T-cell (primary cell): ENCODE results near the gene DDAH1. TPM values are rescaled to one million over a fixed set of nuclear protein-coding genes. Genes with fewer than 3 reads are reported as not detected.

ENCODE experiments used
- ATAC-seq, 4 experiments: fragments of 200-7000 bp in 3 of 4; fragments of 150-1000 bp in 1 of 4; cut with Tn5 transposase; replicated peaks in 1 of 4; 1 replicate in 3 of 4; 2 replicates in 1 of 4; pipeline ENCODE4 v1.10.0; 2021; ENCODE audit warnings: moderate library complexity in 3 of 4, mild to moderate bottlenecking in 2 of 4, moderate number of reproducible peaks in 1 of 4
- CTCF ChIA-PET, 2 donors: fragments of 300-600 bp; sonication (Branson Sonifier 250); formaldehyde crosslinking; loops; one replicate each; lab custom pipeline; 2022; ENCODE audit warnings: antibody characterized with exemption in 2 of 2; lab: Charles Lee
- POLR2A ChIA-PET, 2 donors: fragments of 300-600 bp; sonication (Branson Sonifier 250); formaldehyde crosslinking; loops; one replicate each; lab custom pipeline; 2022; ENCODE audit warnings: antibody characterized with exemption in 2 of 2; lab: Charles Lee
- DNase-seq, 35 experiments: peaks; one replicate each; pipeline versions ENCODE4 v3.0.0 to v3.0.0-alpha.2; 2013 to 2023
- H3K27ac ChIP-seq: one replicate; pipeline ENCODE4 v1.5.1; 2013; ENCODE audit warnings: low read length
- H3K27me3 ChIP-seq, 2 experiments: replicated peaks in 1 of 2; 1 replicate in 1 of 2; 2 replicates in 1 of 2; pipeline versions ENCODE4 v1.6.1 to v1.7.0; 2013; ENCODE audit warnings: low read length in 1 of 2, mixed read lengths in 1 of 2; ENCODE audit not compliant: control insufficient read depth in 2 of 2, insufficient read depth in 2 of 2; ENCODE audit errors: extremely low read depth in 1 of 2
- H3K36me3 ChIP-seq, 2 donors: 1 replicate in 1 of 2; 2 replicates in 1 of 2; pipeline versions ENCODE4 v1.6.1 to v1.7.0; 2013; ENCODE audit warnings: low read length in 1 of 2; ENCODE audit not compliant: control insufficient read depth in 2 of 2, insufficient read depth in 1 of 2; ENCODE audit errors: extremely low read depth in 1 of 2
- H3K4me1 ChIP-seq, 2 experiments: 1 replicate in 1 of 2; 2 replicates in 1 of 2; pipeline versions ENCODE4 v1.6.1 to v1.7.0; 2013; ENCODE audit warnings: low read length in 2 of 2, mixed read lengths in 1 of 2; ENCODE audit not compliant: insufficient read depth in 2 of 2, control insufficient read depth in 1 of 2; ENCODE audit errors: extremely low read depth in 1 of 2
- H3K4me3 ChIP-seq, 2 donors: 1 replicate in 1 of 2; 2 replicates in 1 of 2; pipeline versions ENCODE4 v1.5.1 to v1.7.0; 2013; ENCODE audit warnings: mild to moderate bottlenecking in 2 of 2, low read length in 1 of 2, moderate library complexity in 1 of 2; ENCODE audit not compliant: control insufficient read depth in 1 of 2; ENCODE audit errors: extremely low read depth in 1 of 2
- H3K9me3 ChIP-seq: 2 replicates; pipeline ENCODE4 v1.7.0; 2013
- H3K27ac Mint-ChIP-seq, 2 donors: one replicate each; pipeline ENCODE4 v1.8.0; 2020 to 2021; ENCODE audit warnings: mild to moderate bottlenecking in 2 of 2, mixed read lengths in 2 of 2
- H3K27me3 Mint-ChIP-seq, 2 donors: one replicate each; pipeline ENCODE4 v1.8.0; 2021 to 2022; ENCODE audit warnings: mixed read lengths in 2 of 2
- H3K36me3 Mint-ChIP-seq: one replicate; pipeline ENCODE4 v1.8.0; 2021; ENCODE audit warnings: mixed read lengths
- H3K4me1 Mint-ChIP-seq, 3 donors: one replicate each; pipeline ENCODE4 v1.8.0; 2020 to 2022; ENCODE audit warnings: mixed read lengths in 3 of 3, mild to moderate bottlenecking in 1 of 3
- H3K4me3 Mint-ChIP-seq, 3 donors: one replicate each; pipeline ENCODE4 v1.8.0; 2020 to 2022; ENCODE audit warnings: mild to moderate bottlenecking in 3 of 3, mixed read lengths in 3 of 3, moderate library complexity in 3 of 3
- H3K9me3 Mint-ChIP-seq, 3 donors: one replicate each; pipeline ENCODE4 v1.8.0; 2020 to 2022; ENCODE audit warnings: mixed read lengths in 3 of 3
- WGBS: methylation state at CpG from one replicate; pipeline ENCODE4 v1.1.5; 2013; ENCODE audit warnings: missing lambda C conversion rate; ENCODE audit not compliant: insufficient coverage; 5-methylcytosine and 5-hydroxymethylcytosine counted together
- total RNA-seq, 35 experiments: library from RNA in 6 of 35; stranded (reverse) in 6 of 35; fragments of 120-200 nt in 1 of 35; gene quantifications; one replicate each; pipeline versions ENCODE4 v1.2.1 to v1.2.4 and lab custom pipeline; 2013 to 2026

DDAH1 gene
- total RNA-seq, 5 donors from 2014 or later (not counting 1 experiment from before 2014, with no cell fraction given) = 0.16 to 0.47 (median 0.32) TPM; not detected in 2

DNA sequence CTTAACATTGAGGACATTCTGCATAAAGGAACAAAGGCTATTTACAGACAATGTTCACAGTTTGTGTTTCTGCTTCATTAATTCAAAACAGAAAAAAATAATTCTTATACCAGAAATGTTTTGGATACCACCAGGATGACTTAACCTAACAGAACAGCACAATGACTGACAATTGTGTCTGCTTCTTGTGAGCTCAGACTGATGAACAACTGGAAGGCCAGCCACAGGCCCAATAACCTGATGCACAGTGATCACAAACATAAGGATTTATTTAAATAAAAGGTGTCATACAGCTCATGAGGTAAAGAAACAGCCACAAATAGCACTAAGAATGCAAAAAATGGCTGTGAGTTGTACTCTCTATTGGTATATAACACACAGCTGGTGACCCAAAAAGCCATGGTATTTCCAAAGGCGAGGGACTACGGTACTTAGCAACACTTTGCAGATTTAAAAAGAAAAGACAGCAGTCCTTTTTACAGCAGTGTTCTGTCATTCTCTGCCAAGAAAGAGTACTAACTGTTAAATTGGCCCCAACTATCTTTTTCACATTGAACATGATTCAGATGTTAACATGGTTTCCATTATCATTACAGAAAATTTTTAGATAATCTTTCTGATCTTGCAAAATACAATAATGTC is 32.1 kb upstream of the DDAH1 start:
- Histone ChIP-seq H3K36me3 (no peaks in the 10 kb centered on the region), H3K4me3 (no peak overlapping the region), H3K9me3 (no peaks in the 10 kb centered on the region), H3K27ac (no peak overlapping the region), H3K27me3 (no peaks in the 10 kb centered on the region), H3K4me1 (no peaks in the 10 kb centered on the region)
- no peak overlapping the region for H3K4me3 Mint-ChIP-seq
- WGBS = no CpG with 5 or more reads among the region's 2 CpGs
- H3K4me1 Mint-ChIP-seq = no peaks in the 10 kb centered on the region
- no peak for ATAC-seq
- H3K9me3 Mint-ChIP-seq = peaks cover 4 to 8% (median 6%) of the 10 kb centered on the region in 3 donors
- no peak overlapping the region for H3K27ac Mint-ChIP-seq
- no peak for DNase-seq
- POLR2A ChIA-PET = no interaction called here
- no peaks in the 10 kb centered on the region for H3K36me3 Mint-ChIP-seq
- H3K27me3 Mint-ChIP-seq = peaks cover 8 to 9% of the 10 kb centered on the region in 2 donors
- CTCF ChIA-PET = interaction anchor here in 1 of 2 donors (0.6 kb wide), 1 partner anchor 85 kb away, joined by 3 read pairs; no protein-coding TSS in a partner anchor

DNA sequence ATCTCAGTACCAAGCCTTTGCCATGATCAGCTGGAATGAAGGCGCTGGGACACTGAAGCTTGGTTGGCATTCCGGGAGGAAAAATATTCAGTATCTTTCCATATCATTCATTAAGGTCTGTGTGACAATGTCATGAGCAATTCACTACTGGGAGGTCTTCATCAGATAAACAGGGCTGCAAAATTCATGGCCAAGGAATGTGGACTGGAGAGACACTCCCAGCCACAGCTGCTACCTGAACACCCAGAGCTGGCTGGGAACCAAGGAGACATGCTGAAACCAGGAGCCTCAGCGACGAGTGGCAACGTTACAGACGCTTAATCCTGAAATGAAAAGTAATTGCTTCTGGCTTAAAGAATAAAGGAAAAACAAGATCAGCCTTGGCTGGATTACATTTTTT is 30.6 kb upstream of the DDAH1 start:
- ChIA-PET CTCF (interaction anchor here in 1 of 2 donors (0.7 kb wide), 1 partner anchor 270 kb away, joined by 3 read pairs; no protein-coding TSS in a partner anchor), POLR2A (no interaction called here)
- no peak overlapping the region for H3K4me3 ChIP-seq
- no peaks in the 10 kb centered on the region for H3K4me1 Mint-ChIP-seq
- no peaks in the 10 kb centered on the region for H3K36me3 Mint-ChIP-seq
- no peak for DNase-seq
- WGBS = 92% methylated on average over 4 of the region's 6 CpGs
- no peaks in the 10 kb centered on the region for H3K27me3 ChIP-seq
- no peak overlapping the region for H3K27ac Mint-ChIP-seq
- H3K4me1 ChIP-seq = no peaks in the 10 kb centered on the region
- peaks cover 3 to 7% (median 3%) of the 10 kb centered on the region in 3 donors for H3K9me3 Mint-ChIP-seq
- ATAC-seq = no peak
- H3K27me3 Mint-ChIP-seq = peaks cover 5 to 9% of the 10 kb centered on the region in 2 donors
- H3K36me3 ChIP-seq = no peaks in the 10 kb centered on the region
- H3K27ac ChIP-seq = no peak overlapping the region
- no peak overlapping the region for H3K4me3 Mint-ChIP-seq
- H3K9me3 ChIP-seq = no peaks in the 10 kb centered on the region

GRCh38 chr1:85494904-85495266 is 29.9 kb upstream of the DDAH1 start:
- Histone ChIP-seq H3K27ac (no peak overlapping the region), H3K4me1 (no peaks in the 10 kb centered on the region), H3K36me3 (no peaks in the 10 kb centered on the region), H3K27me3 (no peaks in the 10 kb centered on the region), H3K4me3 (no peak overlapping the region), H3K9me3 (no peaks in the 10 kb centered on the region)
- no peak overlapping the region for H3K27ac Mint-ChIP-seq
- peaks cover 0 to under 1% (median 0%) of the 10 kb centered on the region in 3 donors for H3K9me3 Mint-ChIP-seq
- peaks cover 1 to 9% of the 10 kb centered on the region in 2 donors for H3K27me3 Mint-ChIP-seq
- no peak overlapping the region for H3K4me3 Mint-ChIP-seq
- H3K36me3 Mint-ChIP-seq = no peaks in the 10 kb centered on the region
- no peaks in the 10 kb centered on the region for H3K4me1 Mint-ChIP-seq
- no CpG with 5 or more reads among the region's 2 CpGs for WGBS
- POLR2A ChIA-PET = no interaction called here
- no peak for ATAC-seq
- CTCF ChIA-PET = no interaction called here
- DNase-seq = no peak

GRCh38 chr1:85494074-85494903 is 29.3 kb upstream of the DDAH1 start:
- no peak for ATAC-seq
- DNase-seq = no peak
- no peak overlapping the region for H3K27ac ChIP-seq
- no peaks in the 10 kb centered on the region for H3K36me3 ChIP-seq
- H3K4me1 ChIP-seq = no peaks in the 10 kb centered on the region
- H3K27me3 ChIP-seq = no peaks in the 10 kb centered on the region
- Mint-ChIP-seq H3K9me3 (no peaks in the 10 kb centered on the region), H3K36me3 (no peaks in the 10 kb centered on the region), H3K27ac (no peak overlapping the region), H3K4me1 (no peaks in the 10 kb centered on the region), H3K27me3 (peaks cover 3 to 11% of the 10 kb centered on the region in 2 donors), H3K4me3 (no peak overlapping the region)
- CTCF ChIA-PET = no interaction called here
- no peaks in the 10 kb centered on the region for H3K9me3 ChIP-seq
- POLR2A ChIA-PET = no interaction called here
- H3K4me3 ChIP-seq = no peak overlapping the region
- 100% methylated on average over 1 of the region's 1 CpG for WGBS

- Histone ChIP-seq H3K27ac (no peak overlapping the region), H3K4me3 (no peak overlapping the region), H3K9me3 (no peaks in the 10 kb centered on the region), H3K4me1 (no peaks in the 10 kb centered on the region), H3K27me3 (no peaks in the 10 kb centered on the region), H3K36me3 (no peaks in the 10 kb centered on the region)
- POLR2A ChIA-PET = no interaction called here
- Mint-ChIP-seq H3K27me3 (peaks cover 3 to 15% of the 10 kb centered on the region in 2 donors), H3K4me3 (no peak overlapping the region), H3K9me3 (no peaks in the 10 kb centered on the region), H3K36me3 (no peaks in the 10 kb centered on the region), H3K27ac (no peak overlapping the region), H3K4me1 (no peaks in the 10 kb centered on the region)
- CTCF ChIA-PET = no interaction called here
- WGBS = 100% methylated on average over 1 of the region's 1 CpG
- no peak for DNase-seq
- ATAC-seq = no peak
These were observed 25.5 kb upstream of the DDAH1 start for GRCh38 chr1:85490270-85490985.

DNA sequence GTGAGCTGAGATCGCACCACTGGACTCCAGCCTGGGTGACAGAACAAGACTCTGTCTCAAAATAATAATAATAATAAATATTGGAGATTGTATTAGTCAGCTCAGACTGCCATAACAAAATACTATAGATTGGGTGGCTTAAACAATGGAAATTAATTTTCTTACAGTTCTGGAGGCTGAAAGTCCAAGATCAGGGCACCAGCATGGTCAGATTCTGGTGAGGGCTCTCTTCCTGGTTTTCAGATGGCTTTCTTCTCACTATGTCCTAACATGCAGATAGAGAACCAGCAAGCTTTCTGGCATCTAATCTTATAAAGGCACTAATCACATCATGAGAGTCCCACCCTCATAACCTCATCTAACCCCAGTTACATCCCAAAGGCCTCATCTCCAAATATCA is 23.2 kb upstream of the DDAH1 start:
- no peak overlapping the region for H3K4me3 ChIP-seq
- Mint-ChIP-seq H3K4me3 (no peak overlapping the region), H3K9me3 (no peaks in the 10 kb centered on the region), H3K36me3 (no peaks in the 10 kb centered on the region), H3K27ac (no peak overlapping the region), H3K27me3 (peaks cover 2 to 18% of the 10 kb centered on the region in 2 donors), H3K4me1 (no peaks in the 10 kb centered on the region)
- ATAC-seq (no peak), DNase-seq (no peak)
- H3K9me3 ChIP-seq = no peaks in the 10 kb centered on the region
- no CpG with 5 or more reads among the region's 1 CpG for WGBS
- no peak overlapping the region for H3K27ac ChIP-seq
- no peaks in the 10 kb centered on the region for H3K36me3 ChIP-seq
- POLR2A ChIA-PET = no interaction called here
- CTCF ChIA-PET = no interaction called here
- no peaks in the 10 kb centered on the region for H3K4me1 ChIP-seq
- no peaks in the 10 kb centered on the region for H3K27me3 ChIP-seq
